ENCODE measurements around the gene RGS9BP.

Gene RGS9BP

GRCh38 chr19:32669310-32669709, 6.3 kb upstream of the RGS9BP start:
- no peak overlapping the region for H3K27ac ChIP-seq (ENCODE audit: low read depth, low read length)
- H3K79me2 ChIP-seq (ENCODE audit: control insufficient read depth, insufficient read depth, low read length, unreplicated experiment), result peaks cover 28% of the 10 kb centered on the region

DNA sequence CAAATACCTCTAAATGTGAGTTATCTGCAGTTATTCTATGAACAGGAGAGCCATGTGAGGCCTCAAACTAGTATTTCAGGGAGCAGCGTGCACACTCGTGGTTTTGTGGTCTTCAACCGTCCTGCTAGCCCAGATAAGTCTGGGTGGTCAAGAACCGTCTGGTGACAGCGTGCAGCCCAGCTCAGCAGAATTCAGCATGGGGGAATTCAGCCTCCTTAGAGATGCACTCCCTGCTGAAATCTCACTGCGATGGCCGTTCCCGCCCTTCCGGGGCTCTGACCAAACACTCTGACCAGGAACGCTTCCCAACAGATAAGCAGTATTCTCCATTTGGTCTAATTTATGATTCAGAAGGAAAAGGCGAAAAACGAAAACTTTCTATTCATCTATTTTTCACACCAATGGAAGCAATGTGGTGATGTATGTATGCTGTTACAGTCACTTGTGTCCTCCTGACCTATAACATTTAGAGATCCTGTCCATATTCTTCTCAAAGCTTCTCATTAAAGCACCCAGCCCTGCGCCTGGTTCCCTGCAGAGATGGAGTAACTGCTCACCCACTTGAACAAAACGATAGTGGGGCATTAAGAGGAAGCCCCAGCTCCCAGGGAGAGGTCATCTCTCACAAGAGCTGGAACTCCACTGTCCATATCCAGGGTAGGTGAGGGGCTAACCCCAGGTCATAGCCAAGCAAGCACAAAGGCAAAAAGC, 3.6 kb upstream of the RGS9BP start:
- Histone ChIP-seq H3K79me2 (ENCODE audit: control insufficient read depth, insufficient read depth, low read length, unreplicated experiment) (peaks cover 30% of the 10 kb centered on the region), H3K4me1 (ENCODE audit: control insufficient read depth, insufficient read depth, low read length, unreplicated experiment) (no peaks in the 10 kb centered on the region)

More at GRCh38 chr19:32669310-32669709, 6.3 kb upstream of the RGS9BP start:
- Histone ChIP-seq H3K36me3 (ENCODE audit: insufficient read depth, low read length) (no peaks in the 10 kb centered on the region), H3K27me3 (ENCODE audit: insufficient read depth, low read length) (no peaks in the 10 kb centered on the region), H2AFZ (ENCODE audit: low read length, unreplicated experiment) (no peak overlapping the region), H3K4me3 (ENCODE audit: low read depth, low read length) (no peak overlapping the region), H3K4me1 (ENCODE audit: control insufficient read depth, insufficient read depth, low read length, unreplicated experiment) (no peaks in the 10 kb centered on the region)

DNA sequence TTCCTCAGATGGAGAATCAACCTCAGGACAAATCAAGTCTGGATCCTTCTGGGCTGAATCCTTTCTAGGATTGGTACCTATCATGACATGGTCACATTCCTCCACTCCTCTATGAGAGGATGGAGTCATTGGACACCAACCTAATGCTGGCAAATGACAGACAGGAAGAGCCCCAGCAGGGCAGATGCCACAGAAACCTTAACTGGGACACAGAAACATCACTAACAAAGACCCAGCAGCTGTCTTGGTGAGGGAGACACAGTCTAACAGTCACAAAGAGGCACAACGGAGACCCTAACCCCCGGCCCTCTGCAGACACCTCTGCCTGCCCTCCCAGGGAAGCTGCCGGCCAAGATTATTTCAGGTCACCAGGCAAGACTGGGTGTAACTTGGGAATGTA, 2.8 kb upstream of the RGS9BP start:
- peaks cover 29% of the 10 kb centered on the region for H3K79me2 ChIP-seq (ENCODE audit: control insufficient read depth, insufficient read depth, low read length, unreplicated experiment)
- no peaks in the 10 kb centered on the region for H3K4me1 ChIP-seq (ENCODE audit: control insufficient read depth, insufficient read depth, low read length, unreplicated experiment)
- no peaks in the 10 kb centered on the region for H3K36me3 ChIP-seq (ENCODE audit: insufficient read depth, low read length)
- H3K27ac ChIP-seq (ENCODE audit: low read depth, low read length), result no peak overlapping the region
- H2AFZ ChIP-seq (ENCODE audit: low read length, unreplicated experiment), result no peak overlapping the region
- no peak overlapping the region for H3K4me3 ChIP-seq (ENCODE audit: low read depth, low read length)
- peaks cover 21% of the 10 kb centered on the region for H3K27me3 ChIP-seq (ENCODE audit: insufficient read depth, low read length)

More for the DNA sequence above, 3.6 kb upstream of the RGS9BP start:
- Histone ChIP-seq H3K27me3 (ENCODE audit: insufficient read depth, low read length) (peaks cover 13% of the 10 kb centered on the region), H3K36me3 (ENCODE audit: insufficient read depth, low read length) (no peaks in the 10 kb centered on the region), H2AFZ (ENCODE audit: low read length, unreplicated experiment) (no peak overlapping the region), H3K27ac (ENCODE audit: low read depth, low read length) (no peak overlapping the region), H3K4me3 (ENCODE audit: low read depth, low read length) (no peak overlapping the region)

DNA sequence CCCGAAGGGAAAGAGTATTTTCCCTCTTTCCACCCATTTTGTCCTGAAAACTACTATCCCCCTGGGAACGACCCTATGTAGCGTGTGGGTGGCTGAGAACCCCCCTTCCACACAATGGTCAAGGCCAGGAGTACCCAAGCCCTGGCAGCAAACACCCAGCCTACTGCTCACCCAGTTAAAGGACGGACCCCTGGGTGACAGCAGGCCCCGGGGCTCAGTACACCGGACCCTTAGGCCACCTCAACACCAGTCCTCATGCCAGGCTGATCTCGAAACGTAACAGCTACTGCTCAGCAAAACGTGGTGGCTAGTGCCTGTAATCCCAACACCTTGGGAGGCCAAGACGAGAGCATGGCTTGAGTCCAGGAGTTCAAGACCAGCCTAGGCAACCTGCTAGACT, 2.1 kb upstream of the RGS9BP start:
- Histone ChIP-seq H3K4me3 (ENCODE audit: low read depth, low read length) (peak overlapping the region; percentile 87), H2AFZ (ENCODE audit: low read length, unreplicated experiment) (no peak overlapping the region)

DNA sequence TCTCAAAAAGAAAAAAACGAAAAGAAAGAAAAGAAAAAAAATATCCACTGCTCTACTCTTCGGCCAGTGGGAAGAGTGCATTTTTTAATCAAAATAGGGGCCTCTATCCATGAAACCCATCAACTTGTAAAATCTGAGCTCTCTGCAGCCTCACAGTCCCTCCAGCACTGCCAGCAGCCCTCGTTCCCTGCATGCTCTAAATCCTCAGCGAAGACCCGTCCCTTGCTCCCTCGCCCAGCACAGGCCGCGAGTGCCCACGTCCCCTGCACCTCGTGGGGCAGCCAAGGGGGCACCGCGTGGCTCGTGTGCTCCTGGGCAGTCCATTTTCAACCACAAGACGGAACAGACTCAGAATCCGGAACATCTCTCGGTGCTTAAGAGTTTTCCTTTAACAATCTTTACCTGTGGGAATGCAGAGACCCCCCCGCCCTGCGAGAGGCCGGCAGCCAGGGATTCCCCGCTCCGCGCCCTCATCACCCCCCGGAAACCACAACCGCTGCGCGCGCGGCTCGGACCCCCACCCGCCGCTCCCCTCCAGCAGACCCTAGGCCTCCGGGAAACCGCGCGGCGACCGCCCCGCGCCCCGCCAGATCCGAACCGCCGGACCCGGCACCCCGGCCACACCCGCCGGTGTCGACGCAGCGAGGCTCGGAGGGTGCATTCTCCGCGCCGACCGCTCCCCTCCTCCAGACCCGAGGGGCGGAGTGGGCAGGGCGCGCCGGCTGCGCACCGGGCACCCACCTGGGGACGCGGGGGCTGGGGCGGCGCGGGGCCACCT, 1.3 kb upstream of the RGS9BP start:
- Histone ChIP-seq H3K27me3 (ENCODE audit: insufficient read depth, low read length) (peaks cover 22% of the 10 kb centered on the region), H3K4me3 (ENCODE audit: low read depth, low read length) (peak overlapping the region; percentile 87), H3K36me3 (ENCODE audit: insufficient read depth, low read length) (no peaks in the 10 kb centered on the region), H2AFZ (ENCODE audit: low read length, unreplicated experiment) (peak overlapping the region; percentile 90), H3K79me2 (ENCODE audit: control insufficient read depth, insufficient read depth, low read length, unreplicated experiment) (peaks cover 20% of the 10 kb centered on the region), H3K27ac (ENCODE audit: low read depth, low read length) (no peak overlapping the region), H3K4me1 (ENCODE audit: control insufficient read depth, insufficient read depth, low read length, unreplicated experiment) (no peaks in the 10 kb centered on the region)

More for the DNA sequence above, 2.1 kb upstream of the RGS9BP start:
- no peak overlapping the region for H3K27ac ChIP-seq (ENCODE audit: low read depth, low read length)
- peaks cover 28% of the 10 kb centered on the region for H3K79me2 ChIP-seq (ENCODE audit: control insufficient read depth, insufficient read depth, low read length, unreplicated experiment)
- H3K36me3 ChIP-seq (ENCODE audit: insufficient read depth, low read length), result no peaks in the 10 kb centered on the region
- H3K4me1 ChIP-seq (ENCODE audit: control insufficient read depth, insufficient read depth, low read length, unreplicated experiment), result no peaks in the 10 kb centered on the region
- H3K27me3 ChIP-seq (ENCODE audit: insufficient read depth, low read length), result peaks cover 22% of the 10 kb centered on the region

DNA sequence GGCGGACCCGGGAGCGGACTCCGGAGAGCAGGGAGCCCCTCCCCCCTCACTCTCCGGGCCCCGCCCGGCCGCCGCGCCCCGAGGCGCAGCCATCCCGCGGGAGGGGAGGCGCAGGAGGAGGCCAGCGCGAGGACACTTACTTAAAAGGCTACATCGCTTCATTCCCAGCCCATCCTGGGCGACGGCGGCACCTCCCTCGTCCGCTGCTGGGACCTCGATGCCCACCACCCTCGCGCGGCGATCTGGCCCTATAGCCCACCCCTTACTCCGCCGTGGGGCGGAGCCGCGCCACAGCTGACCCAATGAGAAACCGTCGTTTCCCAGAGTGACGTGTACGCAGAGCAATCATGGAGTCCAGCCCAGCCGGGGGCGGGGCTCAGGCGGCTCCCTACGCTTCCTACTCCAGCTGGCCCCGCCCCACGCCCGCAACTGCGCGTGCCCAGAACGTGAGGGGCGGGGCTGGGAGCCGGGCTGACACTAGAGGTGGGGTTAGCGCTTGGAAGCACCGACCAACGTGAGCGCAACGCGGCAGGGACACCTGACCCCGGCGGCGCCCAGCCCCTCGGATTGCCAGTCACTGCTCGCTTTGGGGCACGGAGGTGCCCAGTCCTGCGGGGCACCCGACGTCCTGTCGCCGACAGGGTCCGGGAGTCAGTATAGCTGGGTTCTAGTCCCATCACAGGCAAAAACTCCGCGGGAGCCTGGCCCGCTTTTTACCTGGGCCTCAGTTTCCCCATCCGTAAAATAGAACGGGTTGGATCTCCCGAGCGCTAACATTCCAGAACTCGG, 523 bp upstream of the RGS9BP start, which contains the start of gene ANKRD27:
Gene ANKRD27 (minus strand): TSS at position 250 of the 789 bp plus-strand sequence. CDS start 16,165 bp downstream, outside the sequence.
- Histone ChIP-seq H2AFZ (ENCODE audit: low read length, unreplicated experiment) (peak within 1 kb of the TSS; percentile 90), H3K36me3 (ENCODE audit: insufficient read depth, low read length) (no peaks in the 10 kb centered on the region), H3K27ac (ENCODE audit: low read depth, low read length) (no peak within 1 kb of the TSS), H3K4me3 (ENCODE audit: low read depth, low read length) (peak within 1 kb of the TSS; percentile 87), H3K27me3 (ENCODE audit: insufficient read depth, low read length) (peaks cover 22% of the 10 kb centered on the region), H3K4me1 (ENCODE audit: control insufficient read depth, insufficient read depth, low read length, unreplicated experiment) (no peaks in the 10 kb centered on the region), H3K79me2 (ENCODE audit: control insufficient read depth, insufficient read depth, low read length, unreplicated experiment) (peaks cover 20% of the 10 kb centered on the region)

DNA sequence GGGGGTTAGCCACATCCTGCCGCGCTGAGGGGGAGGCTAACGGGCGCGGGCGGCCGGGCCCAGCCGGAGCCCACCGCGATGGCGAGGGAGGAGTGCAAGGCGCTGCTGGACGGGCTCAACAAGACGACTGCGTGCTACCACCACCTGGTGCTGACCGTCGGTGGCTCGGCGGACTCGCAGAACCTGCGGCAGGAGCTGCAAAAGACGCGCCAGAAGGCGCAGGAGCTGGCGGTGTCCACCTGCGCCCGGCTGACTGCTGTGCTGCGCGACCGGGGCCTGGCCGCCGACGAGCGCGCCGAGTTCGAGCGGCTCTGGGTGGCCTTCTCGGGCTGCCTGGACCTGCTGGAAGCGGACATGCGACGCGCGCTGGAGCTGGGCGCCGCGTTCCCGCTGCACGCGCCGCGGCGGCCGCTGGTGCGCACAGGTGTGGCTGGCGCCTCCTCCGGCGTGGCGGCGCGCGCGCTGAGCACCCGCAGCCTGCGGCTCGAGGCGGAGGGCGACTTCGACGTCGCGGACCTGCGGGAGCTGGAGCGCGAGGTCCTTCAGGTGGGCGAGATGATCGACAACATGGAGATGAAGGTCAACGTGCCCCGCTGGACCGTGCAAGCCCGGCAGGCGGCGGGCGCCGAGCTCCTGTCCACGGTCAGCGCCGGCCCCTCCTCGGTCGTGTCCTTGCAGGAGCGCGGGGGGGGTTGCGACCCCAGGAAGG, 692 bp downstream of the RGS9BP start:
- no peaks in the 10 kb centered on the region for H3K36me3 ChIP-seq (ENCODE audit: insufficient read depth, low read length)
- no peaks in the 10 kb centered on the region for H3K4me1 ChIP-seq (ENCODE audit: control insufficient read depth, insufficient read depth, low read length, unreplicated experiment)
- H3K79me2 ChIP-seq (ENCODE audit: control insufficient read depth, insufficient read depth, low read length, unreplicated experiment), result peaks cover 20% of the 10 kb centered on the region
- H2AFZ ChIP-seq (ENCODE audit: low read length, unreplicated experiment), result no peak overlapping the region
- no peak overlapping the region for H3K27ac ChIP-seq (ENCODE audit: low read depth, low read length)
- peaks cover 22% of the 10 kb centered on the region for H3K27me3 ChIP-seq (ENCODE audit: insufficient read depth, low read length)
- H3K4me3 ChIP-seq (ENCODE audit: low read depth, low read length), result peak overlapping the region; percentile 87; the same call in 1 of the 2 replicates

GRCh38 chr19:32676895-32677359, 1.3 kb downstream of the RGS9BP start:
- no peak overlapping the region for H3K4me3 ChIP-seq (ENCODE audit: low read depth, low read length)
- peaks cover 20% of the 10 kb centered on the region for H3K79me2 ChIP-seq (ENCODE audit: control insufficient read depth, insufficient read depth, low read length, unreplicated experiment)
- H3K27me3 ChIP-seq (ENCODE audit: insufficient read depth, low read length), result peaks cover 22% of the 10 kb centered on the region

DNA sequence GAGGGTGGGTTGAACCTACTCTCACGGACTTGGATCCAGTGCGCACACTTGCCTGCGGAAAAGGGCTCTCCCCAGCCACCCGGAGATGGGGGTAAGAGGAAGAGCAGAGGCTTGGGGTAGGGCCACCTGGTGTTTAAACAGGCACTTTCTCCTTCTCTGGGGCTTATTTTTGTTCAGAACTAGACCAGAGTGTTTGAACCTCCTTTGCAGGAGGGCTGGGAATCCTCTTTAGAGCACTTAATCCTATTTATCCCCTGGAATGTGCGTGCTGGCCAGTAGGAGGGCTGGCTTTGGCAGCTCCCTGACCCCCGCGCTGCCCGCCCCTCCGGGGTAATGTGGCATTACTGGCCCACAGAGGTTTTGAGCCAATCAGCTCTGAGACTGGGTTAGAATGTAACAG, 2.0 kb downstream of the RGS9BP start:
- peaks cover 20% of the 10 kb centered on the region for H3K79me2 ChIP-seq (ENCODE audit: control insufficient read depth, insufficient read depth, low read length, unreplicated experiment)
- no peaks in the 10 kb centered on the region for H3K4me1 ChIP-seq (ENCODE audit: control insufficient read depth, insufficient read depth, low read length, unreplicated experiment)
- H3K27me3 ChIP-seq (ENCODE audit: insufficient read depth, low read length), result peaks cover 22% of the 10 kb centered on the region
- no peak overlapping the region for H3K4me3 ChIP-seq (ENCODE audit: low read depth, low read length)
- no peaks in the 10 kb centered on the region for H3K36me3 ChIP-seq (ENCODE audit: insufficient read depth, low read length)
- no peak overlapping the region for H2AFZ ChIP-seq (ENCODE audit: low read length, unreplicated experiment)
- H3K27ac ChIP-seq (ENCODE audit: low read depth, low read length), result no peak overlapping the region

More at GRCh38 chr19:32676895-32677359, 1.3 kb downstream of the RGS9BP start:
- H3K36me3 ChIP-seq (ENCODE audit: insufficient read depth, low read length), result no peaks in the 10 kb centered on the region
- H3K27ac ChIP-seq (ENCODE audit: low read depth, low read length), result no peak overlapping the region
- H3K4me1 ChIP-seq (ENCODE audit: control insufficient read depth, insufficient read depth, low read length, unreplicated experiment), result no peaks in the 10 kb centered on the region
- no peak overlapping the region for H2AFZ ChIP-seq (ENCODE audit: low read length, unreplicated experiment)

GRCh38 chr19:32680986-32681385, 5.3 kb downstream of the RGS9BP start:
- no peak overlapping the region for H3K4me3 ChIP-seq (ENCODE audit: low read depth, low read length)
- H3K4me1 ChIP-seq (ENCODE audit: control insufficient read depth, insufficient read depth, low read length, unreplicated experiment), result no peaks in the 10 kb centered on the region
- no peaks in the 10 kb centered on the region for H3K79me2 ChIP-seq (ENCODE audit: control insufficient read depth, insufficient read depth, low read length, unreplicated experiment)
- no peak overlapping the region for H3K27ac ChIP-seq (ENCODE audit: low read depth, low read length)
- no peaks in the 10 kb centered on the region for H3K36me3 ChIP-seq (ENCODE audit: insufficient read depth, low read length)
- no peak overlapping the region for H2AFZ ChIP-seq (ENCODE audit: low read length, unreplicated experiment)
- H3K27me3 ChIP-seq (ENCODE audit: insufficient read depth, low read length), result peaks cover 19% of the 10 kb centered on the region

All from ACC112 (cell line).